ENCODE data around the gene DAPK1. TPM values are rescaled to one million over a fixed set of nuclear protein-coding genes. Genes with fewer than 3 reads are reported as not detected.

Gene DAPK1
- total and polyA plus RNA-seq, 2 donors: 28.1 to 35.5 TPM

DNA sequence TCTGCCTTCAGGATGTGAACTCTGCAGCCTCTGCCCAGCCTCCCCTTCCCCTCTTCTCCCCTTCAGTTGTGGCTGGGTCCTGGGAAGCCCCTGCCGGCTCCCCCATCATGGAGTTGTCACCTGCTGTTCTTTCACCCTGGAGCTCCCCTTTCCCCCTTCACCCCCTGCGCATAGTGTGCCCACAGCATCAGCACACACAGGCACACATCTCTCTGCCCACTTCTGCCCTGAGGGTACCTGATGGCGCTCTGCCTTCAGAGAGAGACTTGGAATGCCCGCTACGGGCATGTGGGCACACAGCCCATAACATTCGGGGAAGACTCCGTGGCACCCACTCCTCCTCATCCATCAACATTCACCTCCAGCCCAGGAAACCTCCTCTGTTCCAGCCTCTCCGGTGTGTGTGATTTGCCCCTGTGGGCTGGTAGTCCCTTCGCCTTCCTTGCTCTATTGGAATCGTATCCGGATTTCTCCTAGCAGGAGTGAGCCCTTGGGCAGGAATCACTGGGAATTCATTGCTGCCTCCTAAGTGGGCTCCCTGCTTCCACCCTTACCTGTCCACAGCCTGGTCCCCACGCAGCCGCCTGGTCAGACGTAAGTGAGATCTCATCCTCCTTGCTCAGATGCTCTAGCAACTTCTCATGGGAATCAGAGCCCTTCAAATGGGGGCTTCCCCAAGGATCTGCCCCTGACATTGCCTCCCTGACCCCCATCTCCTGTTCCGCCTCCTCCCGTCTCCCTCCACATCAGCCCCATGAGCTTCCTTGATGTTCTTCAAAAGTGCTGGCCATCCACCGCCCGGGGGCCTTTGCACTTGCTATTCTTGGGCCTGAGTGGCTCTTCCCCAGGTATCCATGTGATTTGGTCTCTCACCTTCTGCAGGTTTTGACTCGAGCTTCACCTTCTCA lies 166.7 kb downstream of the DAPK1 start:
- Histone ChIP-seq H3K4me1 (ENCODE audit: control insufficient read depth in 2 of 2, insufficient read depth in 2 of 2, low read length in 2 of 2) (no peaks in the 10 kb centered on the region), H3K9me3 (ENCODE audit: control insufficient read depth in 2 of 2, insufficient read depth in 1 of 2, low read length in 1 of 2) (peaks cover 9 to 28% of the 10 kb centered on the region in 2 donors), H3K36me3 (ENCODE audit: control insufficient read depth in 2 of 2, insufficient read depth in 2 of 2, low read length in 1 of 2) (peaks cover 67 to 71% of the 10 kb centered on the region in 2 donors), H3K27ac (ENCODE audit: low read depth in 1 of 2, low read length in 1 of 2) (no peak overlapping the region), H3K4me3 (ENCODE audit: low read length in 2 of 2) (no peak overlapping the region), H3K27me3 (ENCODE audit: control insufficient read depth in 2 of 2, insufficient read depth in 1 of 2, low read length in 1 of 2) (no peaks in the 10 kb centered on the region)
- no peak for DNase-seq (ENCODE audit: low read depth in 6 of 9, low spot score in 9 of 9)
- 96% methylated on average over 19 of the region's 19 CpGs for WGBS

- peaks cover 65 to 74% of the 10 kb centered on the region in 2 donors for H3K36me3 ChIP-seq (ENCODE audit: control insufficient read depth in 2 of 2, insufficient read depth in 2 of 2, low read length in 1 of 2)
- WGBS: 96% methylated on average over 6 of the region's 6 CpGs
These were observed 167.8 kb downstream of the DAPK1 start for GRCh38 chr9:87665505-87665904.

DNA sequence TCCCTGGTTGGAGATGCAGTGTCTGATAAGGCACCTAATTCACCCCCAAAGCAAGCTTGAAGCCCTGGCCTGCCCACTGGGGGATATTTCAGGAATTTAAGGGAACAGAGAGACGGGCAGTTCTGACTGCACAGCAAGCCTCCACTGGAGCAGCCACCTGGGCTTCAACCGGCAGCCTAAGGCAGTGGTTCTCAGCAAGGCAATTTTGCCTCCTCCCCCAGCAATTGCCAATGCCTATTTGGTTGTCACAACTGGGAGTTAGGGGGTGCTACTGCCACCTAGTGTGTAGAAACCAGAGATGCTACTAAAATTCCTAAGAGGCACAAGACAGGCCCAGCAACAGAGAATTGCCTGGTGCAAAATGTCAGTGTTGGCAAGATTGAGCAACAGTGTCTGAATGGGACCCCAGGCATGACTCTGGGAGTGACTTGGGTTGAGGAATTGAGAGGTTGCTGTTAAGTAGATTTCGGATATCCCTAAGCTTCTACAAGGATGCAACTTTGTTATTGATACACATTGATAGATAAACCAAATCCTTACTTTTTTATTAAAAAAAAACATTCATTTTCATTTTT lies 169.6 kb downstream of the DAPK1 start:
- H3K27ac ChIP-seq (ENCODE audit: low read depth in 1 of 2, low read length in 1 of 2): peak overlapping the region in 1 of 2 donors; percentile 20
- H3K4me3 ChIP-seq (ENCODE audit: low read length in 2 of 2): no peak overlapping the region
- no peaks in the 10 kb centered on the region for H3K4me1 ChIP-seq (ENCODE audit: control insufficient read depth in 2 of 2, insufficient read depth in 2 of 2, low read length in 2 of 2)
- H3K27me3 ChIP-seq (ENCODE audit: control insufficient read depth in 2 of 2, insufficient read depth in 1 of 2, low read length in 1 of 2): no peaks in the 10 kb centered on the region
- H3K36me3 ChIP-seq (ENCODE audit: control insufficient read depth in 2 of 2, insufficient read depth in 2 of 2, low read length in 1 of 2): peaks cover 74 to 79% of the 10 kb centered on the region in 2 donors
- 76% methylated on average over 3 of the region's 3 CpGs for WGBS
- DNase-seq (ENCODE audit: low read depth in 6 of 9, low spot score in 9 of 9): peak in 3 of 9 donors; percentile 10 to 45 (median 33)
- peaks cover 9 to 23% of the 10 kb centered on the region in 2 donors for H3K9me3 ChIP-seq (ENCODE audit: control insufficient read depth in 2 of 2, insufficient read depth in 1 of 2, low read length in 1 of 2)

More at GRCh38 chr9:87665505-87665904, 167.8 kb downstream of the DAPK1 start:
- Histone ChIP-seq H3K9me3 (ENCODE audit: control insufficient read depth in 2 of 2, insufficient read depth in 1 of 2, low read length in 1 of 2) (peaks cover 9 to 23% of the 10 kb centered on the region in 2 donors), H3K27ac (ENCODE audit: low read depth in 1 of 2, low read length in 1 of 2) (no peak overlapping the region), H3K27me3 (ENCODE audit: control insufficient read depth in 2 of 2, insufficient read depth in 1 of 2, low read length in 1 of 2) (no peaks in the 10 kb centered on the region), H3K4me1 (ENCODE audit: control insufficient read depth in 2 of 2, insufficient read depth in 2 of 2, low read length in 2 of 2) (no peaks in the 10 kb centered on the region), H3K4me3 (ENCODE audit: low read length in 2 of 2) (no peak overlapping the region)
- DNase-seq (ENCODE audit: low read depth in 6 of 9, low spot score in 9 of 9): no peak

DNA sequence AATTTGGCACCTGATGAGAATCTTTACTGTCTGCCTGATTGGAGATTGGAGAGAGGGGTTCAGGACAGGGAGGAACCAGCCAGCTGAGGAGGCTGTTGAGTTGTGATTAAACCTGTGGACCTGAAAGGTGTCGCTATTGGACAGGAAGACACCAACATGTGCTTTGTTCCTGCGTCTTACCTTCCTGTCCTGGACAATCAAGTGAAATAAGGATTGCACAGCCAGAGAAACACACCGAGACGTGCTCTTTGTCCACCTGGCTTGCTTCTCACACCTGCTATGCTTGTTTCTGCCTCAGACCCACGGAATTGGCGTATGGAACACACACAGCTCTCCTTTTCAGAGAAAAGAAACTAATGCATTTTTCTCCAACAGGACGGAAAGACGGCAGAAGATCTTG lies 170.6 kb downstream of the DAPK1 start:
- Histone ChIP-seq H3K36me3 (ENCODE audit: control insufficient read depth in 2 of 2, insufficient read depth in 2 of 2, low read length in 1 of 2) (peaks cover 79 to 88% of the 10 kb centered on the region in 2 donors), H3K4me3 (ENCODE audit: low read length in 2 of 2) (no peak overlapping the region), H3K27ac (ENCODE audit: low read depth in 1 of 2, low read length in 1 of 2) (no peak overlapping the region), H3K4me1 (ENCODE audit: control insufficient read depth in 2 of 2, insufficient read depth in 2 of 2, low read length in 2 of 2) (no peaks in the 10 kb centered on the region), H3K9me3 (ENCODE audit: control insufficient read depth in 2 of 2, insufficient read depth in 1 of 2, low read length in 1 of 2) (peaks cover 9 to 23% of the 10 kb centered on the region in 2 donors), H3K27me3 (ENCODE audit: control insufficient read depth in 2 of 2, insufficient read depth in 1 of 2, low read length in 1 of 2) (no peaks in the 10 kb centered on the region)
- no peak for DNase-seq (ENCODE audit: low read depth in 6 of 9, low spot score in 9 of 9)
- 94% methylated on average over 8 of the region's 8 CpGs for WGBS

DNA sequence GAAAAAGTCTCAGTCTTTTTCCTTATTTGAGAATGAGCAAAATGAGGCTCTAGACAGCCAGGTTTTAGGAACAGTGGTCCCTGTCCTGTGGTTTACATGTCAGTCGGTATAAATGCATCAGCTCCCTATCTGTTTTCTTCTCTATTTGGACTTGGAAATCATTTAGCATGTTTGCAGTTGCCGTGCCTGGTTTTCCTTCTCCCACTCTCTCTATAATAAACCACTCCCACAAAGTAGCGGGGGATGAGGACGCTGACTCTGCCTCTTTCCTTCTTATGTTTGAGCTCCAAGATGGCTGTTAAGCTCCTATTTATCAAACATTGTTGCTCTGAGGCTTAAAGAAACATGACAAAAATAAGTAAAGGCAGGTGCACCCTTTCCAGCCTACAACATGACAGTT lies 171.1 kb downstream of the DAPK1 start:
- no peak for DNase-seq (ENCODE audit: low read depth in 6 of 9, low spot score in 9 of 9)
- Histone ChIP-seq H3K36me3 (ENCODE audit: control insufficient read depth in 2 of 2, insufficient read depth in 2 of 2, low read length in 1 of 2) (peaks cover 79 to 88% of the 10 kb centered on the region in 2 donors), H3K9me3 (ENCODE audit: control insufficient read depth in 2 of 2, insufficient read depth in 1 of 2, low read length in 1 of 2) (peaks cover 9 to 20% of the 10 kb centered on the region in 2 donors), H3K4me3 (ENCODE audit: low read length in 2 of 2) (no peak overlapping the region), H3K4me1 (ENCODE audit: control insufficient read depth in 2 of 2, insufficient read depth in 2 of 2, low read length in 2 of 2) (no peaks in the 10 kb centered on the region), H3K27me3 (ENCODE audit: control insufficient read depth in 2 of 2, insufficient read depth in 1 of 2, low read length in 1 of 2) (no peaks in the 10 kb centered on the region), H3K27ac (ENCODE audit: low read depth in 1 of 2, low read length in 1 of 2) (no peak overlapping the region)
- 96% methylated on average over 4 of the region's 4 CpGs for WGBS

DNA sequence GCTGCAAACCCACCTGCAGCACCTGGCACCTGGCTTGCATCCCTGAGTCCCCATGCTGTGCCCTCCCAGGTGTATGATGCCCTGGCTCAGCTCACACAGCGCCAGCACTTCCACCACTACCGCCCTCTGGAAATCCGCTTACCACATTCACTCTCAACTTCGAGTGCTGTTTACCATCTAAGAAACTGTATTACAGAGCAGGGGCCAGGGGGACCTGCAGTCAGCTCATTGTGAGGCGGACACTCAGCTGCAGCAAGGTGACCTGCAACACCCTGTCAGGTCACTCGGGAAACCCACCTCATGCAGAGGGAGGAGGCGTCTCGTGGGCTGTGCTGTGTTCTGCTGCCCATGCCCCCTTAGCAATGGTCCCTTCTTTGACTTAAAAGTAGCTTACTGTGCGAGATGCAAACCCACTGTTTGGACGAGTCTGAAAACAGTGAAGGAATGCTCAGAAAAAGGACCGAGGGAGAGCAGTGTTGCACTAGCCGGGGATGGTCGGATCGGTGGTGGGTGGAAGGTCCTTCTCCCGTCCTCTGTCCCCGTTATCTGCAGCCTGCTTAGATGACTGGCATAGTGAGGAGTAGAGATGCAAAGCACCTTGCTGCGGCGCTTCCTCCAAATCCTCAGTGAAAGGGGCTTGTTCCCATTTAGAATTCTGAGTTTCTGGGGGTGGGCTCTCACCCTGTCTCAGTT lies 173.1 kb downstream of the DAPK1 start:
- DNase-seq (ENCODE audit: low read depth in 6 of 9, low spot score in 9 of 9): no peak
- Histone ChIP-seq H3K4me1 (ENCODE audit: control insufficient read depth in 2 of 2, insufficient read depth in 2 of 2, low read length in 2 of 2) (no peaks in the 10 kb centered on the region), H3K9me3 (ENCODE audit: control insufficient read depth in 2 of 2, insufficient read depth in 1 of 2, low read length in 1 of 2) (peaks cover 7 to 15% of the 10 kb centered on the region in 2 donors), H3K27ac (ENCODE audit: low read depth in 1 of 2, low read length in 1 of 2) (no peak overlapping the region), H3K4me3 (ENCODE audit: low read length in 2 of 2) (no peak overlapping the region), H3K27me3 (ENCODE audit: control insufficient read depth in 2 of 2, insufficient read depth in 1 of 2, low read length in 1 of 2) (no peaks in the 10 kb centered on the region), H3K36me3 (ENCODE audit: control insufficient read depth in 2 of 2, insufficient read depth in 2 of 2, low read length in 1 of 2) (peaks cover 63 to 75% of the 10 kb centered on the region in 2 donors)
- WGBS: 98% methylated on average over 18 of the region's 18 CpGs

- no peaks in the 10 kb centered on the region for H3K4me1 ChIP-seq (ENCODE audit: control insufficient read depth in 2 of 2, insufficient read depth in 2 of 2, low read length in 2 of 2)
- peaks cover 63 to 77% of the 10 kb centered on the region in 2 donors for H3K36me3 ChIP-seq (ENCODE audit: control insufficient read depth in 2 of 2, insufficient read depth in 2 of 2, low read length in 1 of 2)
- H3K9me3 ChIP-seq (ENCODE audit: control insufficient read depth in 2 of 2, insufficient read depth in 1 of 2, low read length in 1 of 2): peaks cover 6 to 8% of the 10 kb centered on the region in 2 donors
- H3K4me3 ChIP-seq (ENCODE audit: low read length in 2 of 2): no peak overlapping the region
- no peaks in the 10 kb centered on the region for H3K27me3 ChIP-seq (ENCODE audit: control insufficient read depth in 2 of 2, insufficient read depth in 1 of 2, low read length in 1 of 2)
- 98% methylated on average over 6 of the region's 6 CpGs for WGBS
- no peak overlapping the region for H3K27ac ChIP-seq (ENCODE audit: low read depth in 1 of 2, low read length in 1 of 2)
- DNase-seq (ENCODE audit: low read depth in 6 of 9, low spot score in 9 of 9): no peak
These were observed 173.8 kb downstream of the DAPK1 start for GRCh38 chr9:87671478-87671877.

GRCh38 chr9:87671925-87672324 lies 174.3 kb downstream of the DAPK1 start:
- Histone ChIP-seq H3K9me3 (ENCODE audit: control insufficient read depth in 2 of 2, insufficient read depth in 1 of 2, low read length in 1 of 2) (peaks cover 1 to 4% of the 10 kb centered on the region in 2 donors), H3K27ac (ENCODE audit: low read depth in 1 of 2, low read length in 1 of 2) (no peak overlapping the region), H3K4me3 (ENCODE audit: low read length in 2 of 2) (no peak overlapping the region), H3K27me3 (ENCODE audit: control insufficient read depth in 2 of 2, insufficient read depth in 1 of 2, low read length in 1 of 2) (no peaks in the 10 kb centered on the region), H3K4me1 (ENCODE audit: control insufficient read depth in 2 of 2, insufficient read depth in 2 of 2, low read length in 2 of 2) (no peaks in the 10 kb centered on the region), H3K36me3 (ENCODE audit: control insufficient read depth in 2 of 2, insufficient read depth in 2 of 2, low read length in 1 of 2) (peaks cover 60 to 76% of the 10 kb centered on the region in 2 donors)
- 97% methylated on average over 9 of the region's 9 CpGs for WGBS
- no peak for DNase-seq (ENCODE audit: low read depth in 6 of 9, low spot score in 9 of 9)

- H3K27ac ChIP-seq (ENCODE audit: low read depth in 1 of 2, low read length in 1 of 2): no peak overlapping the region
- H3K4me1 ChIP-seq (ENCODE audit: control insufficient read depth in 2 of 2, insufficient read depth in 2 of 2, low read length in 2 of 2): no peaks in the 10 kb centered on the region
- WGBS: 98% methylated on average over 8 of the region's 8 CpGs
- H3K4me3 ChIP-seq (ENCODE audit: low read length in 2 of 2): no peak overlapping the region
- DNase-seq (ENCODE audit: low read depth in 6 of 9, low spot score in 9 of 9): no peak
- no peaks in the 10 kb centered on the region for H3K27me3 ChIP-seq (ENCODE audit: control insufficient read depth in 2 of 2, insufficient read depth in 1 of 2, low read length in 1 of 2)
- H3K9me3 ChIP-seq (ENCODE audit: control insufficient read depth in 2 of 2, insufficient read depth in 1 of 2, low read length in 1 of 2): no peaks in the 10 kb centered on the region
- peaks cover 58 to 77% of the 10 kb centered on the region in 2 donors for H3K36me3 ChIP-seq (ENCODE audit: control insufficient read depth in 2 of 2, insufficient read depth in 2 of 2, low read length in 1 of 2)
These were observed 174.9 kb downstream of the DAPK1 start for GRCh38 chr9:87672586-87672985.

Measured in thymus (tissue), 11 donors.